Activated B cell treated with CpG ODN at 0.5 μM for 24 hours (primary cell): ENCODE measurements around the gene EML3. TPM values are rescaled to one million over a fixed set of nuclear protein-coding genes. Genes with fewer than 3 reads are reported as not detected.

Experiments
- ATAC-seq: fragments of 200-7000 bp; cut with Tn5 transposase; one replicate; pipeline ENCODE4 v1.10.0; 2021; ENCODE audit warnings: low read depth, mild to moderate bottlenecking, moderate library complexity
- CTCF ChIA-PET: fragments of 350-600 bp; sonication (Branson Sonifier 250); formaldehyde crosslinking; loops from one replicate; lab custom pipeline; 2021; ENCODE audit warnings: antibody characterized with exemption; lab: Charles Lee
- POLR2A ChIA-PET: fragments of 350-600 bp; sonication (Branson Sonifier 250); formaldehyde crosslinking; loops from one replicate; lab custom pipeline; 2021; ENCODE audit warnings: antibody characterized with exemption; lab: Charles Lee
- DNase-seq: peaks from one replicate; pipeline ENCODE4 v3.0.0; 2022
- H3K27ac Mint-ChIP-seq: one replicate; pipeline ENCODE4 v1.8.0; 2020; ENCODE audit warnings: mixed read lengths
- H3K27me3 Mint-ChIP-seq: one replicate; pipeline ENCODE4 v1.8.0; 2021; ENCODE audit warnings: mixed read lengths
- H3K36me3 Mint-ChIP-seq: one replicate; pipeline ENCODE4 v1.8.0; 2021; ENCODE audit warnings: low read depth, mixed read lengths
- H3K4me1 Mint-ChIP-seq: one replicate; pipeline ENCODE4 v1.8.0; 2021; ENCODE audit warnings: mixed read lengths
- H3K4me3 Mint-ChIP-seq: one replicate; pipeline ENCODE4 v1.8.0; 2020; ENCODE audit warnings: mild to moderate bottlenecking, mixed read lengths
- H3K9me3 Mint-ChIP-seq: one replicate; pipeline ENCODE4 v1.8.0; 2020; ENCODE audit warnings: mixed read lengths
- CTCF ChIP-seq: fragments of 200-600 bp; IDR thresholded peaks from one replicate; pipeline ENCODE4 v1.8.0; 2022; ENCODE audit warnings: antibody characterized with exemption, mild to moderate bottlenecking
- intact Hi-C: fragments of 100-400 bp; cut with micrococcal nuclease; formaldehyde crosslinking; loops from one replicate; pipeline ENCODE4 v1.15.1; 2024
- total RNA-seq: library from RNA; stranded (reverse); gene quantifications from 2 replicates; pipeline ENCODE4 v1.2.3, GENCODE V29; 2022

Gene EML3
- total RNA-seq, 1 donor from 2014 or later: 128 TPM

GRCh38 chr11:62593434-62594044 is 19.0 kb downstream of the EML3 start:
- H3K9me3 Mint-ChIP-seq: no peaks in the 10 kb centered on the region
- H3K4me3 Mint-ChIP-seq: peak overlapping the region; percentile 70
- DNase-seq (no peak), ATAC-seq (peak; percentile 8)
- no peak for TF ChIP-seq CTCF
- H3K36me3 Mint-ChIP-seq: peaks cover 76% of the 10 kb centered on the region
- POLR2A ChIA-PET: interaction anchor here (0.6 to 4.5 kb wide), 14 partner anchors 9 to 287 kb away, joined by 3 to 246 read pairs (median 63); partner anchors contain the start of genes AHNAK, B3GAT3, BSCL2 and C11orf98
- H3K27me3 Mint-ChIP-seq: no peaks in the 10 kb centered on the region
- intact Hi-C loops: loop anchor here (1.0 to 5.0 kb wide), 2 partner anchors 101 to 269 kb away; no protein-coding TSS in a partner anchor
- peaks cover 60% of the 10 kb centered on the region for H3K4me1 Mint-ChIP-seq
- H3K27ac Mint-ChIP-seq: peak overlapping the region; percentile 81
- CTCF ChIA-PET: interaction anchor here (0.9 to 3.7 kb wide), 11 partner anchors 7 to 193 kb away, joined by 3 to 23 read pairs (median 12); partner anchors contain the start of genes B3GAT3, C11orf98, CSKMT and EML3

GRCh38 chr11:62592989-62593421 is 19.6 kb downstream of the EML3 start:
- H3K4me1 Mint-ChIP-seq: peaks cover 55% of the 10 kb centered on the region
- POLR2A ChIA-PET: interaction anchor here (0.6 to 4.5 kb wide), 22 partner anchors 10 to 288 kb away, joined by 3 to 246 read pairs (median 42); partner anchors contain the start of genes AHNAK, B3GAT3, BSCL2 and C11orf98
- CTCF ChIA-PET: interaction anchor here (0.9 to 3.7 kb wide), 11 partner anchors 8 to 169 kb away, joined by 3 to 23 read pairs (median 12); partner anchors contain the start of genes B3GAT3, C11orf98, CSKMT and EML3
- no peak for ATAC-seq
- no peaks in the 10 kb centered on the region for H3K9me3 Mint-ChIP-seq
- H3K4me3 Mint-ChIP-seq: no peak overlapping the region
- intact Hi-C loops: loop anchor here (1.0 to 5.0 kb wide), 2 partner anchors 101 to 269 kb away; no protein-coding TSS in a partner anchor
- H3K27ac Mint-ChIP-seq: peak overlapping the region; percentile 98
- TF ChIP-seq CTCF: no peak
- no peak for DNase-seq
- H3K27me3 Mint-ChIP-seq: no peaks in the 10 kb centered on the region
- H3K36me3 Mint-ChIP-seq: peaks cover 74% of the 10 kb centered on the region

- Mint-ChIP-seq H3K9me3 (no peaks in the 10 kb centered on the region), H3K4me1 (peaks cover 54% of the 10 kb centered on the region), H3K27ac (peak overlapping the region; percentile 98), H3K36me3 (peaks cover 72% of the 10 kb centered on the region), H3K27me3 (no peaks in the 10 kb centered on the region), H3K4me3 (peak overlapping the region; percentile 97)
- POLR2A ChIA-PET: interaction anchor here (0.5 to 4.5 kb wide), 59 partner anchors 10 to 1649 kb away, joined by 3 to 246 read pairs (median 9); partner anchors contain the start of genes AHNAK, B3GAT3, BSCL2 and C11orf98
- ATAC-seq (no peak), DNase-seq (no peak)
- no peak for TF ChIP-seq CTCF
- CTCF ChIA-PET: interaction anchor here (0.6 to 3.7 kb wide), 29 partner anchors 8 to 289 kb away, joined by 3 to 23 read pairs (median 4); partner anchors contain the start of genes B3GAT3, C11orf98, CSKMT and EEF1G
- intact Hi-C loops: loop anchor here (5.0 kb wide), 1 partner anchor 270 kb away; no protein-coding TSS in a partner anchor
Measured at GRCh38 chr11:62592146-62592815, 20.3 kb downstream of the EML3 start.

DNA sequence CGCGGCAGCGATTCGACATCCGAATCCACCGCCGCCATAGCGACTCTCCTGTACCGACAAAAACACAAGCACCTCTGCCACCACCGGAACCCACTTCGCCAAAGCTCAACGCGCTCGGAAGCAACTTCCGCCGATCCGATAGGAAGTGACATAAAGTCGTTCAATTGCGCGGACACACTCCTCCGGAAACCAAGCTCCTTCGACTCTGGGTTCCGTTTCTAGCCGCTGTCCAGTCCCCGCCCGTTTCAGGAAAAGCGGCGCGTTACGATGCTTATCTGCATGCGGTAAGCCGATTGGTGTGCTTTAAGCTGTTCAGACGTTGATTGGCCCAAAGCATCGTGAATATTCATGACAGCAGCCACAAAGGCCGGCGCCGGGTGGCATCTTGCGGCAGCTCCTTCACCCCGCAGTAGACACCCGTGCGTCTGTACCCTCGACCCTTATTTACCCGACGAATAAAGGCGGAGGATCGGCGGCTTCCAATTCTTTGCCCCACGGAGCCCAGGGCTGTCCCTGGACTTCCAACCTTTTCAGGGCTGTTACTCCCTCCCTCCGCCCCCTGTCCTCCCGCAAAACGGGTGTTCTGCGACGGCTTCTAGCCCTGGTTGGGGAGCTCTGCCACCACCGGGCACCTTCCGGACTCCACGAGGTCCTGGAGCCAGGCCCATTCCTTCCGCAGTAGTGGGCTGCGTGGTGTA is 21.0 kb downstream of the EML3 start, which contains the start of gene TUT1:
Gene TUT1 (minus strand): TSS at position 76 of the 698 bp plus-strand sequence. CDS start 38 bp downstream, at position 38.
- Mint-ChIP-seq H3K27me3 (no peaks in the 10 kb centered on the region), H3K27ac (peak within 1 kb of the TSS; percentile 98), H3K4me1 (peaks cover 52% of the 10 kb centered on the region), H3K4me3 (peak within 1 kb of the TSS; percentile 97), H3K9me3 (no peaks in the 10 kb centered on the region), H3K36me3 (peaks cover 65% of the 10 kb centered on the region)
- ATAC-seq (peak; percentile 85), DNase-seq (peak; percentile 83)
- CTCF ChIA-PET: interaction anchor here (0.6 to 3.7 kb wide), 30 partner anchors 10 to 289 kb away, joined by 3 to 23 read pairs (median 4); partner anchors contain the start of genes B3GAT3, C11orf98, CSKMT and EEF1G
- no peak for TF ChIP-seq CTCF
- POLR2A ChIA-PET: interaction anchor here (0.5 to 4.5 kb wide), 67 partner anchors 11 to 1650 kb away, joined by 3 to 246 read pairs (median 8); partner anchors contain the start of genes AHNAK, B3GAT3, BSCL2 and C11orf98
- intact Hi-C loops: loop anchor here (1.0 to 5.0 kb wide), 15 partner anchors 8 to 290 kb away; partner anchors contain the start of genes C11orf98, CSKMT, EML3 and GANAB
